ENCODE data around the gene SLC1A4.
"Not testable (repeated sequence)": the region's sequence is repeated elsewhere in the genome, so short reads cannot be mapped to it uniquely, and the experiment has no call there.

SLC1A4 gene

GRCh38 chr2:65026704-65027464 is 37.7 kb downstream of the SLC1A4 start:
- no peak for DNase-seq (ENCODE audit: low spot score)

GRCh38 chr2:65027616-65028244 is 38.5 kb downstream of the SLC1A4 start:
- DNase-seq (ENCODE audit: low spot score): no peak

- DNase-seq (ENCODE audit: low spot score): no peak
These were observed 41.5 kb downstream of the SLC1A4 start for GRCh38 chr2:65030476-65031332.

GRCh38 chr2:65031341-65032018 is 42.3 kb downstream of the SLC1A4 start:
- no peak for DNase-seq (ENCODE audit: low spot score)

- no peak for DNase-seq (ENCODE audit: low spot score)
These were observed 43.1 kb downstream of the SLC1A4 start for GRCh38 chr2:65032019-65032975.

GRCh38 chr2:65033178-65033577 is 44.0 kb downstream of the SLC1A4 start:
- no peak for DNase-seq (ENCODE audit: low spot score)

- not testable (repeated sequence) for DNase-seq (ENCODE audit: low spot score)
These were observed 44.5 kb downstream of the SLC1A4 start for GRCh38 chr2:65033667-65034066.

GRCh38 chr2:65035351-65035943 is 46.2 kb downstream of the SLC1A4 start:
- no peak for DNase-seq (ENCODE audit: low spot score)

- no peak for DNase-seq (ENCODE audit: low spot score)
These were observed 48.0 kb downstream of the SLC1A4 start for GRCh38 chr2:65037178-65037577.

GRCh38 chr2:65039640-65040039 is 50.4 kb downstream of the SLC1A4 start:
- DNase-seq (ENCODE audit: low spot score): no peak

GRCh38 chr2:65040400-65041261 is 51.4 kb downstream of the SLC1A4 start:
- peak; percentile 84 for DNase-seq (ENCODE audit: low spot score)

- DNase-seq (ENCODE audit: low spot score): no peak
These were observed 53.8 kb downstream of the SLC1A4 start for GRCh38 chr2:65043001-65043400.

- DNase-seq (ENCODE audit: low spot score): no peak
These were observed 55.0 kb downstream of the SLC1A4 start for GRCh38 chr2:65044097-65044735.

- no peak for DNase-seq (ENCODE audit: low spot score)
These were observed 56.5 kb downstream of the SLC1A4 start for GRCh38 chr2:65045651-65046050.

GRCh38 chr2:65046633-65047407 is 57.6 kb downstream of the SLC1A4 start:
- no peak for DNase-seq (ENCODE audit: low spot score)

GRCh38 chr2:65049010-65049639 is 59.9 kb downstream of the SLC1A4 start:
- no peak for DNase-seq (ENCODE audit: low spot score)

- no peak for DNase-seq (ENCODE audit: low spot score)
These were observed 61.7 kb downstream of the SLC1A4 start for GRCh38 chr2:65050931-65051330.

- no peak for DNase-seq (ENCODE audit: low spot score)
These were observed 64.0 kb downstream of the SLC1A4 start for GRCh38 chr2:65053199-65053598.

Measured in D341Med (cell line).